GM18526 (cell line): Measurements from ENCODE around the gene RGCC.

Source experiments
- POLR2A ChIP-seq: IDR thresholded peaks from 3 replicates; pipeline ENCODE4 v1.6.1; 2011; ENCODE audit not compliant: insufficient read length; ENCODE audit errors: extremely low read depth

Gene RGCC

DNA sequence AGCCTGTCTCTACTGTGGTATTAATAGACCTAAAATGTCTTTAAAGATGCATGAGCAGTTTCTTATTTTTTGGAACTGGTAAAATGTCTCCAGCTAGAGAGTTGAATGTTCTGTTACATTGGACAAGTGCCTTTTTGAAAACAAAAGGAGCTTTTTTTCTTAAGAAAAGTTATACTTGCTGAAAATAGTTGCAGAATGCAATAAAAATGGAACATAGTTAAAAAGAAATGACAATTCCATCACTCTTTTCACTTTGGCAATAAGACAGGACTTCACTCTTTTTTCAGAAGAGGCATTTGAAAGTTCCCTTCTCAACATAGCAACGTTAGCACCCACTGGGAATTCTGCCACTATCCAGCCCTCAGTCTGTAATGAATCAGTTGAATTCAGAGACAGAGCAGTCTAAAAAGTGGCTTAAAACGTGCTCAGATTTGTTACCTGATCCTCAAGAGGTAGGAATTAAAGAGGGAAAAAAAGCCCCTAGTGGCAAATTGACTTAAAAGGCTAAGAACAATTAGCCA is 10.1 kb downstream of the RGCC start:
- TF ChIP-seq POLR2A, result no peak

DNA sequence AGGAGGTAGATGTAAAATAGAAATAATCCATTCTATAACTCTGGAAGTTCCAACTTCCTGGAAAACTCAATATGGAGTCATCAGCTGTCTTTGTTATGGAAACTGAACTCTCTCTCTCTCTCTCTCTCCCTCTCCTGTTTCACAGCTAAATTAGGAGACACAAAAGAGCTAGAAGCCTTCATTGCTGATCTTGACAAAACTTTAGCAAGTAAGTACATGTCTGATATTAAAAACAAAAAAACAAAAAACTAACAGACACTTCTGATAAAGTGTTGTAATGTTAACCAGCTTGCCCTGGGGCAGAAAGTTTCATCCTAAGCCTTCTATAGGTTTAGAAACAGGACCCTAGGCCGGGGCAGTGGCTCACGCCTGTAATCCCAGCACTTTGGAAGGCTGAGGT is 11.3 kb downstream of the RGCC start:
- no peak for TF ChIP-seq POLR2A

DNA sequence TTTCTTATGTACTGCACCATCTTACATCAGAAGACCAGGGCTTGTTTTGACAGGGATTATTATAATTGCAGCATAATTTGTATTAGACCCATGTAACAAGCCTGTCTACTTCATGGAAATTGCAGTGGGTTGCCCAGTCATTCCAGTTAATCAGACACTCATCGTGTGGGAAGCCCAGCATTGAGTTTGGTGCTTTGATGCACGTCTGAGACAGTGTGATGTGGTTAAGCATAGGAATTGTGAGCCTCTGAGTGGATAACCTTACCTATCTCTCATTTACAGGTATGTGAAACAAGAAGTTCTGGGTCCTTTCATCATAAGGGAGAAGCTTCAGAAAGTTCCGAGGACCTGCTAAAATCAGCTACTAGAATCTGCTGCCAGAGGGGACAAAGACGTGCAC is 12.8 kb downstream of the RGCC start:
- TF ChIP-seq POLR2A, result no peak

DNA sequence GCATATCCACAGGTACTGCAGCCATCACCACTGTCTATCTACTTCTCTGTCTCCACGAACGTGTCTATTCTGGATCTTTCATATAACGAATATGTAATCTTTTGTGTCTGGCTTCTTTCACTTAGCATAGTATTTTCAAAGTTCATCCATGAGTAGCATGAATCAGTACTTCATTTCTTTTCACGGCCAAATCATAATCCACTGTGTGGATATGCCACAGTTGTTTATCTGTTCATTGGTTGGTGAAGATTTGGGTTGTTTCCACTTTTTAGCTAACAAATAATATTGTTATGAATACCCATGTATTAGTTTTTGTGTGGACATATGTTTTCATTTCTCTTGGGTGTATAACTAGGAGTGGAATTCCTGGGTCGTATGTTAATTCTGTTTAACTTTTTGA is 14.4 kb downstream of the RGCC start:
- no peak for TF ChIP-seq POLR2A

DNA sequence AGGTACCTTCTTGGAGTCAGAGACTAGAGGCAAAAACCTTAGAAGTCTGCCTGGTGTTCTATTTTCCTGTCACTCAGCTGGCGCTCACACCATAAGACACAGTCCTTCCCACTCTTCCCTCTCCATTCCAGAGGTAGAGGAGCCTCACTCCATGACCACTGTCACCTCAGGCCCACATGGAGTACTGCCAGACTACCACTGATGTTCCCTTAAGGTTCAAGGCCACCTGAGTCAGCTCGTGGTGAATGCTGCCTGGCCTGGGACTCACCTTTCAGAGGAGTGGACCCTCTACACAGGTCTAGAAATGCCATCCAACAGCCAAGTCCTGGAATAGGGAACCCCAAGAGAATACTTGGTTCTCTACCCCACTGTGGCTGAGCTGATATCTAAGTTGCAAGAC is 29.9 kb downstream of the RGCC start:
- no peak for TF ChIP-seq POLR2A

DNA sequence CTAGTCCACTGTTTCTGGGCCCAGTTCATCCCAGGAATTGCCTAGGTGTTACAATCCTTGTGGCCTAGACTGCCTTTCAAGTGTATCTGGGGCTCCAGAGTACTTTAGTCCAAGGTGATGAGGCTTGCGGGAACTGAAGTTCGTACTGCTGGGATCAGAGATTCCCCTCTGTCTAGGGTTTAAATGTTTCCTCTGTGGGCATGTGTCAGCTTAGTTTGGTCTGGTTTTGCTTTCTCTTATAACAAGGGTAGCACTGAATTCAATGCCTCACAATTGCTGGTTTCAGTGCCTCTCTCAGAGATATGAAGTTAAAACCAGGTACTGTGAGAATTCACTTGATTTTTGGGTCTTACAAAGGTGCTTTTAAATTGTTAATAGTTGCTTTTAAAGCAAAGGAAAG is 30.8 kb downstream of the RGCC start:
- TF ChIP-seq POLR2A, result no peak

DNA sequence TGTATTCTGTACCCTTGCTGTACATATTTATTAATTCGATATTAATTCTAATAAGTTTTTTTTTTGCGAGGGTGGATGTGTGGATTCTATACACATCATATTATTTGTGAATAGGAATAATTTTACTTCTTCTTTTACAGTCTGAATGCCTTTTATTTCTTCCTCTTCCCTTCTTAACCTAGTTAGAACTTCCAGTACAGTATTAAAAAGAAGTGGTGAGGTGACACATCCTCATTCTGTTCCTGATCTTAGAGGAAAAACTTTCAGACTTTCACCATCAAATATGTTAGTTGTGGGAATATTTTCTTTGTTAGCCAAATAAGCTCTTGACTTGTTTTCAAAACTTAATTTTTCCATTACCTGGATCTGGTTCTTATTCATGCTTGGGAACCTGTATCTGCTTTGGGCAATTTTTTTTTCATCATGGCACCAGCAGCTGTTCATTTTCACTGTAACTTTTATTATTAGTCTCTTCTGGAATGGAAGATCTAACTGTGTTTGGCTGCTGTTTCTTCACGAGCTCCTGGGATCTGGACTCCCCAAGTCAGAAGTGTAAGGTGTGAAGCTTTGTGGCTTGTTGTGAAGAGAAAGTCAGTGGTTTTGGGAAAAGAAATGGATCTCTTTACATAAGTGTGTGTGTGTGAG is 33.1 kb downstream of the RGCC start:
- no peak for TF ChIP-seq POLR2A

DNA sequence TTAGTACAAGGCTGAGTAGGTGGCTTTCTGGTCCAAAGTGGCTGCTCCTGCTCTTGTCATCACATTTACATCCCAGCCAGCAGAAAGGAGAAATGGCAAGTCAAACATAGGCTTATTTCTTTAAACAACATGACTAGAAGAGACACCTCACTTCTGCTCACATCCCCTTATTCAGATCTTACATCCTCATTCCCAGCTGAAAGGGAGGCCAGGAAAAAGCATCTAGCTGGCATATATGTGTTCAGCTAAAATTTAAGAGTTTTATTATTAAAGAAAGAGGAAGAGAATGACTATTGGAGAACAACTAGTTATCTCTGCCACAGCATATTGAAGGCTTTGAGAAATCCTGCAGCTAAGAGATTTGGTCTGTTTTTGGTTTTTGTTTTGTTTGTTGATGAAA is 34.1 kb downstream of the RGCC start:
- TF ChIP-seq POLR2A, result no peak

DNA sequence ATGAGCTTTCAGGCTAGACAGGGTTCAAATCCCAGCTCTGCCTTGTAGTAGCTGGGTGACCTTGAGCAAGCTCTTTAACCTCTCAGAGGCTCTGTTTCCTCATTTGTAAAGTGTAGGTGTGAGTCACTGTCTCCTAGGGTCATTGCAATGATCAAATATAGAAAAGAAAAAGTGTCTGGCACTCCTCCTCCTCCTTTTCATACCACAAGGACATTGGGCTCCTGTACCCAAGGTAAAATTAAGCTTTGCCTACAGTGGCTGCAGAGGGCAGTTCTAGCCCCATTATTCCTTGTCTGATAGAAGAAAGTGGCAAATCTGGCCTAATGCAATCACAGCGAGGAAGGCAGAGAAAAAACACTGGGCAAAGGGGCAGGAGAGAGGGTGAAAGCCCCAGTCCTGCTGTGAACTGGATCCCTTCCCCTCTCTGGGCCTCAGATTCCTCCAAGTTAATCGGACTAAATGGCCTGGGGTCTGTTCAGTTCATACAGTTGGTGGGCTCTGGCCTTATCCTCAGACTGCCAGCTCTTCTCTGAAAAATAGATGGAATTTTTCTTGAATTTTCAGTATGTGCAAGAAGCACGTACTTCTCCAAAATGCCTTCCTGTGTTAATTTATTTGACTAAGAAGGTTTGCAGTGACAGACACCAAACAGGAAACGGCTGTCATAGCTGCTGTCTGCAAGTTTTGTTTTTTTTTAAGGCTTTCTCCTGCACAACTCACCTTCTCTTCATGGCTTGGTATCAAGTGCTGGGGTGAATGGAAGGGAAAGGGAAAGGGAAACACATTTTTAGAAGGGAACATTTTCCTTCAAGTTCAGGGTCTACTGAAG is 35.3 kb downstream of the RGCC start:
- TF ChIP-seq POLR2A, result no peak

DNA sequence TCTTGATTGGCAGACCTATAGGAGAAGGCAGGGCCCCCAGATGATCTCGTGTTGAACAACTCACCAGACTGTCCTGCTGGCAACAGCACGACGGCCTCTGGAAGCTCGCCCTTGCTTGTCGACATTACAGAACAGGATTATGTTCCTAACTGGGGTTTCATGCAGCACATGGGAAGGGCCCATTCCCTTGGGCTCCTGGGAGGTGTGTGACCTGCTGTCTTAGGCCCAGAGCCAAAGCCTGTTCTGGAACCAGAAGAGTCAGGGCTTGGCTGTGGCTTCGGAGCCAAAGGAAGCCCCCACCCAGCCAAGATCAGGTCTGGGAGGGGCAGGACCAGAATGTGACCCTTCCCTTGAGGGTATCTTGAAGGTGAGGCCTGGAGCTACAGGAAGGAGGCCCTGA is 36.9 kb downstream of the RGCC start:
- TF ChIP-seq POLR2A, result no peak

DNA sequence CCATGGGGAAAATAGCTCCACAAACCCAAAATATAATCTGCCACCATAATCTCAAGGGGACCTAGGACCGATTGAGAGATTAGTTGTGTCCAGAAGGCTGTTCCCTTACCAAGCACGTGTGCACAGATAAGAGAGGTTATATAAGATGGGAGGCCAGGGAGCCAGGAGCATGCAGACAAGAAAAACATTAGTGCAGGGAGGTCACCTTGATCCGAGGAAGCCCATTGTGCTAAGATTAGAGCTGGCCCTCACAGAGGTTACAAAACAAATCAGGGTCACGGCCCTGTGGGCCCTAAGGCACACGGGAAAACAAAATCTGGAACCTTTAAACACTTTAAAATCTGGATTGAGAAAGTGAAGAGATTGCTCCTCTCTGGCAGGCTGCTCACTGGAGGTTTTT is 37.7 kb downstream of the RGCC start:
- TF ChIP-seq POLR2A, result no peak

DNA sequence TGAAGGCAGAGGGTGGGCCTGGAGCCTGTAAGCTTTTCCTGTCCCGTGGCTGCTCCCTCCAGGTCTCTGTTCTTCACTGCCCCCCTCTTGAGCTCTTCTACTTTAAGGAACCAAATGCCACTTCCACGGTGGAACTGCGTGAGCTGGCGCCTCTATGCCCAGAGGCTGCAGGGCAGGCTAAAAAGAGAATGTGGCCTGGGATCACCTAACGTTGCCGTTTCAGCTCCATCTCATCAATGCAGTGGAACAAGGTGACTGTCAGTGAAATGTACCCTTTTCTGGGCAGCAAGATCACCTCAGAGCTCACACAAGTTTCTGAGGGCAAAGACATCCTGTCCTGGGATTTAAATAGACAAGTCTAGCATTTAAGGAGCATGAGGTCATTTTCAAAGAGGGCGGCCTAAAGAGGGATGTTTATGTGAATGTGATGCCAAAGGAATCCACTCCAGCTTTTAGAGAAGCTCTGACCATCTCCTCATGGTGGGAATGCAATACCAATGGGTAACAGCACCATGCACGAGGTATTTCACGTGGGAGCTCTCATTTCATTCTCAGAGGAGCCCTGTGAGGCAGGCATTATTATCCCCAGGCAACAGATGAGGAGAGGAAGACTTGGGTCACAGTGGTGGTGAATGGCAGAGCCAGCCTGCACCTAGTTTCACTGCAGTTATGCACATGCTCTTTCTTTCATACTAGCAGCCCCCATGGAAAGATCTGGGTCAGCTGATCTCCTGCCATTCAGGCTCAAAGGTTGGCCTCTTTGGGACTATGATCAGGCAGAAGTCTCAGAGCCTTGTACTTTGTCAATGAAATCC is 39.3 kb downstream of the RGCC start:
- no peak for TF ChIP-seq POLR2A

DNA sequence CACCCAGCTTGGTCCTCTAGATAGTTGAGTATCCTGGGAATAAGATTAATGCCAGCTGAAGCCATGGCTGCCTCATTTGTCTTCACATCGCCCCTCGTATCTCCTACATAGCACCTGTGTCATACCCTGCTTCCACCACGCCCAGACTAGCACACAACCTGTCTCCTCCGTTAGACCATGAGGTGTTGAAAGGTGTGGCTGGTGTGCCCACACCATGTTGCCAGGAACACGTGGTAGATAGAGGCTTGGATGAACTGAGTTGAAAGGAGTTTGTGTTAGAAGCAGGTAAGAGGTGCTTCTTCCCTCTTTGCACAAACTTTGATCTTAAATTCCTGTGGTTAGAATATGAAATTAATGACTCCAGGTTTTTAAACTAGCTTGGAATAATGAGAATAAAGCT is 40.1 kb downstream of the RGCC start:
- no peak for TF ChIP-seq POLR2A

DNA sequence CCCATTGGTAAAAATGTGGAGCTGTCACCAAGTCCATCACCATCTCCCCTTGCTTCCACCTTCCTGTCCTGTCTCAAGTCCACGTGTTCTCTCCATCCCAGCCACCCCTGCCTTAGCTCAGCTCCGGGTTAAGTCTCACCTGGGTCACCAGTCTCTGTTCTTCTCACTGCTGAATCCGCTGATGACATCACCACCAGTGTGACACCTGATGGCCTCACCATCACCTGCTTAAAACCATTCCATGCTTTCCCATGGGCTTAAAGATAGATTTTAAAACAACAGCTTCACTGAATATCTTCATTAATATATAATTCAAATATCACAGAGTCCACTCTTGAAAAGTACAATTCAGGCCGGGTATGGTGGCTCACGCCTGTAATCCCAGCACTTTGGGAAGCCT is 42.1 kb downstream of the RGCC start:
- no peak for TF ChIP-seq POLR2A

DNA sequence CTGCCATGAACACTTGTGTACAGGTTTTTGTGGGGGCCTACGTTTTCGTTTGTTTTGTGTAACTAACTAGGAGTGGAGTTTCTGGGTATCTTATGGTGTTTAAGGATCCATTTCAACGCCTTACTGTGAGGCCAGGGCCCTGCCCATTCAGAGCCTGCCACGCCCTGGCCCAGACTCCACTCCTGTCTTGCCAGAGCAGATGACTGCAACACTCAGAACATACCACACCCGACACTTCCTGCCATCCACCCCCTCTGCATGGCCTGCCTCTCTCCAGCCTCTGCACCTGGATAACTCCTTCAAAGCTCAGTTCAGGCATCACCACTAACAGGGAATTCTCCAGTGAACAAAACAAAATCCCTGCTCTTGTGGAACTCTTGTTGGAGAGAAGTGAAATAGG is 43.2 kb downstream of the RGCC start:
- TF ChIP-seq POLR2A, result no peak

DNA sequence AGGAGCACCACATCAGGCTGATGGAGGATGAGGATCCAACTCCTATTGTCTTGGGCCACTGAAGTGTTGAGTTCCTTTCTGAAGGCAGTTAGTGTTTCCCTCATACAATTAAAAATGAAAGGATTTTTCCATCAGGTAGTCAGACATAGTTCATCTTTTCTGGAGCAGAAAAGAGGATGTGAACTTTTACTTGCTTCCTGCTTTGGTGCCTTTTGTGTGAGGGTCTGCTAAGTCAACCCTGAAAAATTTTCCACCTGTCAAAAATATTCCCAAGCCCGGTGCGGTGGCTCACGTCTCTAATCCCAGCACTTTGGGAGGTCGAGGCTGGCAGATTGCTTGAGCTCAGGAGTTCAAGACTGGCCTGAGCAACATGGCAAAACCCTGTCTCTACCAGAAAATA is 43.9 kb downstream of the RGCC start:
- no peak for TF ChIP-seq POLR2A
